K562 (cell line): ENCODE data around the gene ARHGAP26. TPM values are rescaled to one million over a fixed set of nuclear protein-coding genes. Genes with fewer than 3 reads are reported as not detected.

ENCODE experiments used
- ADNP ChIP-seq: fragments of 200-800 bp; sonication (Bioruptor generic); IDR thresholded peaks from 2 replicates; pipeline ENCODE4 v1.6.1; 2016; ENCODE audit warnings: missing genetic modification characterization, missing compliant biosample characterization
- ATF1 ChIP-seq, 2 experiments: fragments of 450-650 bp in 1 of 2; IDR thresholded peaks; 2 replicates each; pipeline ENCODE4 v1.6.1; 2016; ENCODE audit warnings: missing compliant biosample characterization in 1 of 2, missing genetic modification characterization in 1 of 2
- BCOR ChIP-seq: fragments of 450-650 bp; IDR thresholded peaks from 2 replicates; pipeline ENCODE4 v1.6.1; 2016
- C11orf30 ChIP-seq: fragments of 450-650 bp; IDR thresholded peaks from 2 replicates; pipeline ENCODE4 v1.6.1; 2016; ENCODE audit warnings: low read depth, mild to moderate bottlenecking
- CCNT2 ChIP-seq: IDR thresholded peaks from 2 replicates; pipeline ENCODE4 v1.6.1; 2011; ENCODE audit warnings: borderline replicate concordance, low read depth, mild to moderate bottlenecking, moderate library complexity, mixed read lengths, low read length; ENCODE audit not compliant: insufficient read length; ENCODE audit errors: extremely low read depth
- FOXJ2 ChIP-seq: fragments of 200-800 bp; sonication (Bioruptor generic); IDR thresholded peaks from 2 replicates; pipeline ENCODE4 v1.6.1; 2016; ENCODE audit warnings: missing genetic modification characterization, missing compliant biosample characterization
- HDAC3 ChIP-seq: fragments of 450-650 bp; IDR thresholded peaks from 2 replicates; pipeline ENCODE4 v1.6.1; 2018; ENCODE audit warnings: borderline replicate concordance, mild to moderate bottlenecking, moderate library complexity; ENCODE audit not compliant: partially characterized antibody
- HNRNPLL ChIP-seq: fragments of 200-400 bp; formaldehyde crosslinking; IDR thresholded peaks from 2 replicates; pipeline ENCODE4 v1.6.1; 2017; ENCODE audit warnings: low read length, low read depth, mild to moderate bottlenecking; ENCODE audit not compliant: poor library complexity, severe bottlenecking
- KDM1A ChIP-seq, 2 experiments: fragments of 450-650 bp; IDR thresholded peaks; 2 replicates each; pipeline ENCODE4 v1.6.1; 2016; ENCODE audit warnings: mild to moderate bottlenecking in 2 of 2
- MYNN ChIP-seq, 2 experiments: sonication (generic); formaldehyde crosslinking in 1 of 2; IDR thresholded peaks; 2 replicates each; pipeline versions ENCODE4 v1.5.0 to v1.6.1; 2016 to 2020; ENCODE audit warnings: antibody characterized with exemption in 1 of 2, missing genetic modification reagents in 1 of 2
- NCOA6 ChIP-seq: fragments of 450-650 bp; IDR thresholded peaks from 2 replicates; pipeline ENCODE4 v1.6.1; 2017; ENCODE audit warnings: mild to moderate bottlenecking
- NFE2 ChIP-seq: IDR thresholded peaks from 2 replicates; pipeline ENCODE4 v1.6.1; 2014; ENCODE audit warnings: antibody characterized with exemption, low read depth
- PCBP1 ChIP-seq: fragments of 200-400 bp; formaldehyde crosslinking; IDR thresholded peaks from 2 replicates; pipeline ENCODE4 v1.6.1; 2018; ENCODE audit warnings: mild to moderate bottlenecking, low read depth, low read length; ENCODE audit not compliant: poor library complexity, severe bottlenecking
- PTRF ChIP-seq: fragments of 450-650 bp; IDR thresholded peaks from 2 replicates; pipeline ENCODE4 v1.6.1; 2016; ENCODE audit warnings: mild to moderate bottlenecking, missing genetic modification characterization, missing compliant biosample characterization
- PTTG1 ChIP-seq: fragments of 450-650 bp; IDR thresholded peaks from 2 replicates; pipeline ENCODE4 v1.6.1; 2016; ENCODE audit warnings: low read depth, mild to moderate bottlenecking, missing genetic modification characterization, missing compliant biosample characterization
- RBBP5 ChIP-seq: fragments of 200-600 bp; sonication (generic); IDR thresholded peaks from 2 replicates; pipeline ENCODE4 v1.6.1; 2012; ENCODE audit warnings: borderline replicate concordance, mild to moderate bottlenecking, low read length, control low read depth, inconsistent platforms; ENCODE audit not compliant: insufficient read depth, poor library complexity, severe bottlenecking
- SMAD3 ChIP-seq: fragments of 450-650 bp; formaldehyde crosslinking; conservative IDR thresholded peaks from 2 replicates; pipeline ENCODE4 v1.4.0; 2020; ENCODE audit warnings: mild to moderate bottlenecking
- SMARCE1 ChIP-seq: fragments of 450-650 bp; IDR thresholded peaks from 2 replicates; pipeline ENCODE4 v1.7.1; 2016; ENCODE audit warnings: mild to moderate bottlenecking
- TBL1XR1 ChIP-seq, 2 experiments: IDR thresholded peaks; 2 replicates each; pipeline ENCODE4 v1.6.1; 2012; ENCODE audit warnings: improper control_type of control experiment in 2 of 2, low read length in 2 of 2, mild to moderate bottlenecking in 1 of 2
- TRIM24 ChIP-seq, 2 experiments: fragments of 450-650 bp; IDR thresholded peaks; 2 replicates each; pipeline ENCODE4 v1.6.1; 2016
- ZEB2 ChIP-seq: fragments of 450-650 bp; IDR thresholded peaks from 2 replicates; pipeline ENCODE4 v1.6.1; 2016
- ZNF12 ChIP-seq: sonication (generic); formaldehyde crosslinking; IDR thresholded peaks from 2 replicates; pipeline ENCODE4 v1.4.0; 2020; ENCODE audit warnings: mild to moderate bottlenecking, missing genetic modification reagents
- ZNF561 ChIP-seq: fragments of 450-650 bp; formaldehyde crosslinking; conservative IDR thresholded peaks from 2 replicates; pipeline ENCODE4 v1.4.0; 2020; ENCODE audit warnings: mild to moderate bottlenecking, moderate library complexity
- polyA plus RNA-seq, 8 experiments: library from polyadenylated mRNA; depleted of rRNA in 4 of 8; stranded (reverse) in 5 of 8; unstranded in 3 of 8; fragments of >200 nt; fragmentation: Nextera tagmentation in 2 of 8; fragmentation: Illumina TruSeq in 1 of 8; extraction: Ambion mirVana in 2 of 8; extraction: Trizol in 1 of 8; gene quantifications; 2 replicates each; pipeline versions ENCODE4 v1.2.1 to v1.2.3, GENCODE V29; 2011 to 2014; ENCODE audit warnings: inconsistent platforms in 1 of 8, missing spikeins in 1 of 8
- total RNA-seq, 7 experiments: library from RNA; depleted of rRNA in 6 of 7; stranded (reverse); fragments of >200 nt in 6 of 7; fragmentation: Illumina TruSeq in 2 of 7; extraction: Trizol in 2 of 7; gene quantifications; 2 replicates each; pipeline versions ENCODE4 v1.2.1 to v1.2.3, GENCODE V29; 2011 to 2021; ENCODE audit warnings: low replicate concordance in 1 of 7
- TF ChIP-seq, protein P1 (sequence below): sonication (generic); formaldehyde crosslinking; IDR thresholded peaks from 2 replicates; pipeline ENCODE4 v1.8.0; 2023; ENCODE audit warnings: mild to moderate bottlenecking, missing genetic modification reagents
- TF ChIP-seq, protein P2 (sequence below): fragments of 200-800 bp; sonication (Bioruptor generic); IDR thresholded peaks from 2 replicates; pipeline ENCODE4 v1.6.1; 2017; ENCODE audit warnings: missing genetic modification characterization, missing compliant biosample characterization

Gene ARHGAP26
- total and polyA plus RNA-seq, 9 of the 15 experiments (the other 6 are each of a cell fraction or from before 2014, with no cell fraction given), result 0.13 to 1.1 (median 0.55) TPM

DNA sequence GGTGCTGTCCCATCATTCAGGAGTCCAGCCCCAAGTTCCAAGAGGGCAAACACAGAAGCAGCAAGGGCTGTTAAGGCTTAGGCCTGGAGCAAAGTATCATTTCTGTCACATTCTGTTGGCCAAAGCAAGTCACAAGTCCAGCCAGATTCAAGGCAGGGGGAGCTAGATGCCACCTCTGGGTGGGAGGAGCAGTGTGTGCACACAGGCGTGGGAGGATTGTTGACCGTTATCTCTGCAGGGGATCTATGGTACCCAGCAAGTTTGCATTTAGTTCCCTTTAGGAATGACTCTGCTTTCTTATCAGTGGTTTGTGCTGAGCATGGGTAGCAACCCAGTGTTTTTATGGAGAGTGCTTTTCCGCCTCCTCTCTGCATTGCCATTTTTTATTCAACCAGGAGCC lies 354.4 kb downstream of the ARHGAP26 start (continued):
- TF ChIP-seq, protein P1, sequence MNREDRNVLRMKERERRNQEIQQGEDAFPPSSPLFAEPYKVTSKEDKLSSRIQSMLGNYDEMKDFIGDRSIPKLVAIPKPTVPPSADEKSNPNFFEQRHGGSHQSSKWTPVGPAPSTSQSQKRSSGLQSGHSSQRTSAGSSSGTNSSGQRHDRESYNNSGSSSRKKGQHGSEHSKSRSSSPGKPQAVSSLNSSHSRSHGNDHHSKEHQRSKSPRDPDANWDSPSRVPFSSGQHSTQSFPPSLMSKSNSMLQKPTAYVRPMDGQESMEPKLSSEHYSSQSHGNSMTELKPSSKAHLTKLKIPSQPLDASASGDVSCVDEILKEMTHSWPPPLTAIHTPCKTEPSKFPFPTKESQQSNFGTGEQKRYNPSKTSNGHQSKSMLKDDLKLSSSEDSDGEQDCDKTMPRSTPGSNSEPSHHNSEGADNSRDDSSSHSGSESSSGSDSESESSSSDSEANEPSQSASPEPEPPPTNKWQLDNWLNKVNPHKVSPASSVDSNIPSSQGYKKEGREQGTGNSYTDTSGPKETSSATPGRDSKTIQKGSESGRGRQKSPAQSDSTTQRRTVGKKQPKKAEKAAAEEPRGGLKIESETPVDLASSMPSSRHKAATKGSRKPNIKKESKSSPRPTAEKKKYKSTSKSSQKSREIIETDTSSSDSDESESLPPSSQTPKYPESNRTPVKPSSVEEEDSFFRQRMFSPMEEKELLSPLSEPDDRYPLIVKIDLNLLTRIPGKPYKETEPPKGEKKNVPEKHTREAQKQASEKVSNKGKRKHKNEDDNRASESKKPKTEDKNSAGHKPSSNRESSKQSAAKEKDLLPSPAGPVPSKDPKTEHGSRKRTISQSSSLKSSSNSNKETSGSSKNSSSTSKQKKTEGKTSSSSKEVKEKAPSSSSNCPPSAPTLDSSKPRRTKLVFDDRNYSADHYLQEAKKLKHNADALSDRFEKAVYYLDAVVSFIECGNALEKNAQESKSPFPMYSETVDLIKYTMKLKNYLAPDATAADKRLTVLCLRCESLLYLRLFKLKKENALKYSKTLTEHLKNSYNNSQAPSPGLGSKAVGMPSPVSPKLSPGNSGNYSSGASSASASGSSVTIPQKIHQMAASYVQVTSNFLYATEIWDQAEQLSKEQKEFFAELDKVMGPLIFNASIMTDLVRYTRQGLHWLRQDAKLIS (CRISPR knock-in tag), result no peak
- TF ChIP-seq TRIM24 (IDR thresholded peaks at IDR 0.05) (peak in 1 of 2 experiments; percentile 78; a peak in 2 of 4 replicates), ZEB2 (peak; percentile 66), MYNN (IDR thresholded peaks at IDR 0.05) (peak; percentile 85), MYNN (CRISPR knock-in tag; IDR thresholded peaks at IDR 0.05) (no peak), ZNF561 (CRISPR knock-in tag) (no peak), BCOR (no peak), HNRNPLL (no peak), SMAD3 (CRISPR knock-in tag) (0 out of 2 replicates have a peak, but pooled peaks have one; percentile 39), ATF1 (CRISPR knock-in tag; IDR thresholded peaks at IDR 0.05) (no peak), ATF1 (tag; IDR thresholded peaks at IDR 0.05) (peak; percentile 34; the same call in 1 of the 2 replicates), C11orf30 (peak; percentile 71), TBL1XR1 (IDR thresholded peaks at IDR 0.05; ENCODE audit: low read length in 2 of 2) (peak in 1 of 2 experiments; percentile 55; a peak in 1 of 4 replicates), CCNT2 (peak; percentile 27), FOXJ2 (tag) (peak; percentile 96), PTRF (tag) (no peak), RBBP5 (peak; percentile 32), PCBP1 (no peak), SMARCE1 (peak; percentile 89; the same call in 1 of the 2 replicates), PTTG1 (tag) (no peak), KDM1A (IDR thresholded peaks at IDR 0.05) (peak in 1 of 2 experiments; percentile 20; a peak in 1 of 4 replicates), ADNP (tag) (no peak), HDAC3 (peak; percentile 14), NFE2 (peak; percentile 93), ZNF12 (CRISPR knock-in tag) (no peak), NCOA6 (no peak)
- TF ChIP-seq, protein P2, sequence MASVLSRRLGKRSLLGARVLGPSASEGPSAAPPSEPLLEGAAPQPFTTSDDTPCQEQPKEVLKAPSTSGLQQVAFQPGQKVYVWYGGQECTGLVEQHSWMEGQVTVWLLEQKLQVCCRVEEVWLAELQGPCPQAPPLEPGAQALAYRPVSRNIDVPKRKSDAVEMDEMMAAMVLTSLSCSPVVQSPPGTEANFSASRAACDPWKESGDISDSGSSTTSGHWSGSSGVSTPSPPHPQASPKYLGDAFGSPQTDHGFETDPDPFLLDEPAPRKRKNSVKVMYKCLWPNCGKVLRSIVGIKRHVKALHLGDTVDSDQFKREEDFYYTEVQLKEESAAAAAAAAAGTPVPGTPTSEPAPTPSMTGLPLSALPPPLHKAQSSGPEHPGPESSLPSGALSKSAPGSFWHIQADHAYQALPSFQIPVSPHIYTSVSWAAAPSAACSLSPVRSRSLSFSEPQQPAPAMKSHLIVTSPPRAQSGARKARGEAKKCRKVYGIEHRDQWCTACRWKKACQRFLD (CRISPR knock-in tag), result no peak
